Neural progenitor cell (in vitro differentiated cells): Measurements from ENCODE around the gene ARID2.

ENCODE experiments used
- CTCF ChIP-seq: fragments of 200-600 bp; sonication (generic); IDR thresholded peaks from 2 replicates; pipeline ENCODE4 v1.5.1; 2017; ENCODE audit warnings: antibody characterized with exemption, mild to moderate bottlenecking
- EZH2 ChIP-seq: fragments of 200-600 bp; sonication (generic); IDR thresholded peaks from 2 replicates; pipeline ENCODE4 v1.6.1; 2017; ENCODE audit warnings: antibody characterized with exemption, mild to moderate bottlenecking, moderate library complexity
- EZH2phosphoT487 ChIP-seq: fragments of 200-600 bp; sonication (generic); IDR thresholded peaks from 2 replicates; pipeline ENCODE4 v1.6.1; 2017; ENCODE audit warnings: antibody characterized with exemption

- TF ChIP-seq CTCF (no peak), EZH2 (no peak), EZH2phosphoT487 (no peak)
These were observed 142.9 kb downstream of the ARID2 start for GRCh38 chr12:45872446-45872845.
